Mesendoderm (in vitro differentiated cells): Measurements from ENCODE around the gene CRISPLD2.

Experiments
- DNase-seq: peaks from one replicate; pipeline ENCODE4 v3.0.0; 2013
- H2AK5ac ChIP-seq: 2 replicates; pipeline ENCODE4 v1.6.1; 2013; ENCODE audit warnings: low read length, inconsistent platforms
- H2BK120ac ChIP-seq: 2 replicates; pipeline ENCODE4 v1.6.1; 2013; ENCODE audit warnings: low read depth, mild to moderate bottlenecking, low read length, moderate library complexity, mixed read lengths
- H2BK15ac ChIP-seq: replicated peaks from 2 replicates; pipeline ENCODE4 v1.6.1; 2013; ENCODE audit warnings: low read depth, mild to moderate bottlenecking, moderate library complexity
- H2BK5ac ChIP-seq: 2 replicates; pipeline ENCODE4 v1.6.1; 2013; ENCODE audit warnings: low read length, inconsistent platforms
- H3K18ac ChIP-seq: 2 replicates; pipeline ENCODE4 v1.6.1; 2013; ENCODE audit warnings: mild to moderate bottlenecking, low read length, mixed read lengths
- H3K23ac ChIP-seq: one replicate; pipeline ENCODE4 v1.6.1; 2013; ENCODE audit warnings: low read length
- H3K27ac ChIP-seq: 2 replicates; pipeline ENCODE4 v1.5.1; 2013; ENCODE audit warnings: low read depth, mild to moderate bottlenecking, inconsistent platforms, low read length, moderate library complexity
- H3K27me3 ChIP-seq: 2 replicates; pipeline ENCODE4 v1.6.1; 2013; ENCODE audit warnings: low read length, control low read depth, mild to moderate bottlenecking, inconsistent platforms; ENCODE audit not compliant: insufficient read depth, poor library complexity
- H3K36me3 ChIP-seq: 2 replicates; pipeline ENCODE4 v1.6.1; 2013; ENCODE audit warnings: low read length, inconsistent platforms; ENCODE audit not compliant: control insufficient read depth, insufficient read depth
- H3K4ac ChIP-seq: one replicate; pipeline ENCODE4 v1.6.1; 2013; ENCODE audit warnings: low read depth, mild to moderate bottlenecking, low read length, moderate library complexity
- H3K4me1 ChIP-seq: 2 replicates; pipeline ENCODE4 v1.6.1; 2013; ENCODE audit warnings: low read depth, low read length, inconsistent platforms; ENCODE audit not compliant: control insufficient read depth
- H3K4me2 ChIP-seq: 2 replicates; pipeline ENCODE4 v1.6.1; 2013; ENCODE audit warnings: low read length
- H3K4me3 ChIP-seq: 2 replicates; pipeline ENCODE4 v1.5.1; 2013; ENCODE audit warnings: mild to moderate bottlenecking, low read length
- H3K56ac ChIP-seq: one replicate; pipeline ENCODE4 v1.6.1; 2013; ENCODE audit warnings: low read length
- H3K79me1 ChIP-seq: 2 replicates; pipeline ENCODE4 v1.6.1; 2013; ENCODE audit warnings: low read length, inconsistent platforms
- H3K79me2 ChIP-seq: 2 replicates; pipeline ENCODE4 v1.6.1; 2013; ENCODE audit warnings: mild to moderate bottlenecking, low read length; ENCODE audit not compliant: control insufficient read depth, insufficient read depth
- H3K9ac ChIP-seq: 2 replicates; pipeline ENCODE4 v1.6.1; 2013; ENCODE audit warnings: low read length, inconsistent platforms
- H4K5ac ChIP-seq: one replicate; pipeline ENCODE4 v1.6.1; 2013; ENCODE audit warnings: low read length
- H4K8ac ChIP-seq: one replicate; pipeline ENCODE4 v1.6.1; 2013; ENCODE audit warnings: low read depth, mild to moderate bottlenecking, control low read depth, low read length, moderate library complexity
- WGBS: extraction: QIAGEN DNeasy Blood & Tissue Kit; methylation state at CpG from one replicate; pipeline ENCODE4 v1.1.7; 2013; ENCODE audit warnings: low lambda C conversion rate, missing lambda C conversion rate; ENCODE audit not compliant: insufficient coverage; ENCODE audit errors: extremely low coverage; 5-methylcytosine and 5-hydroxymethylcytosine counted together

Gene CRISPLD2

GRCh38 chr16:84861671-84862070 is 41.9 kb downstream of the CRISPLD2 start:
- Histone ChIP-seq H2BK15ac (no peak overlapping the region), H3K4me2 (no peak overlapping the region), H2AK5ac (no peak overlapping the region), H3K9ac (no peak overlapping the region), H3K27ac (no peak overlapping the region), H3K36me3 (no peaks in the 10 kb centered on the region), H4K8ac (no peak overlapping the region), H3K27me3 (no peaks in the 10 kb centered on the region), H3K4me1 (no peaks in the 10 kb centered on the region), H3K79me1 (no peaks in the 10 kb centered on the region), H3K23ac (no peak overlapping the region), H4K5ac (no peak overlapping the region), H3K18ac (no peak overlapping the region), H3K56ac (no peak overlapping the region), H2BK120ac (no peak overlapping the region), H3K79me2 (no peaks in the 10 kb centered on the region), H2BK5ac (no peak overlapping the region), H3K4me3 (no peak overlapping the region), H3K4ac (no peak overlapping the region)
- WGBS, result no CpG with 5 or more reads among the region's 7 CpGs
- DNase-seq, result no peak

- H3K36me3 ChIP-seq, result no peaks in the 10 kb centered on the region
- no peak overlapping the region for H2BK120ac ChIP-seq
- H3K79me1 ChIP-seq, result no peaks in the 10 kb centered on the region
- no peaks in the 10 kb centered on the region for H3K27me3 ChIP-seq
- H3K4me2 ChIP-seq, result no peak overlapping the region
- H3K56ac ChIP-seq, result no peak overlapping the region
- H4K8ac ChIP-seq, result no peak overlapping the region
- no peak overlapping the region for H3K4ac ChIP-seq
- no peaks in the 10 kb centered on the region for H3K79me2 ChIP-seq
- no peak overlapping the region for H3K4me3 ChIP-seq
- no peak for DNase-seq
- no peak overlapping the region for H3K27ac ChIP-seq
- H3K9ac ChIP-seq, result no peak overlapping the region
- H3K4me1 ChIP-seq, result no peaks in the 10 kb centered on the region
- WGBS, result no CpG with 5 or more reads among the region's 8 CpGs
- no peak overlapping the region for H3K18ac ChIP-seq
- H2BK5ac ChIP-seq, result no peak overlapping the region
- H2AK5ac ChIP-seq, result no peak overlapping the region
- no peak overlapping the region for H3K23ac ChIP-seq
- H2BK15ac ChIP-seq, result no peak overlapping the region
- no peak overlapping the region for H4K5ac ChIP-seq
Measured at GRCh38 chr16:84862804-84863480, 43.2 kb downstream of the CRISPLD2 start.

- WGBS, result no CpG with 5 or more reads among the region's 8 CpGs
- H3K4me1 ChIP-seq, result no peaks in the 10 kb centered on the region
Measured at GRCh38 chr16:84863481-84863814, 43.7 kb downstream of the CRISPLD2 start.

GRCh38 chr16:84864326-84864955 is 44.7 kb downstream of the CRISPLD2 start:
- Histone ChIP-seq H3K4me1 (no peaks in the 10 kb centered on the region), H4K5ac (no peak overlapping the region), H2AK5ac (no peak overlapping the region), H3K18ac (no peak overlapping the region), H3K27ac (no peak overlapping the region), H2BK15ac (no peak overlapping the region), H3K4me2 (no peak overlapping the region), H3K4me3 (no peak overlapping the region), H4K8ac (no peak overlapping the region), H3K4ac (no peak overlapping the region), H3K27me3 (no peaks in the 10 kb centered on the region), H2BK5ac (no peak overlapping the region), H3K56ac (no peak overlapping the region), H3K9ac (no peak overlapping the region), H3K36me3 (no peaks in the 10 kb centered on the region), H3K79me2 (no peaks in the 10 kb centered on the region), H3K23ac (no peak overlapping the region), H3K79me1 (no peaks in the 10 kb centered on the region), H2BK120ac (no peak overlapping the region)
- no CpG with 5 or more reads among the region's 13 CpGs for WGBS
- DNase-seq, result no peak

More at GRCh38 chr16:84863481-84863814, 43.7 kb downstream of the CRISPLD2 start:
- H3K9ac ChIP-seq, result no peak overlapping the region
- H2BK120ac ChIP-seq, result no peak overlapping the region
- DNase-seq, result no peak
- no peaks in the 10 kb centered on the region for H3K79me1 ChIP-seq
- H3K4me3 ChIP-seq, result no peak overlapping the region
- no peak overlapping the region for H3K56ac ChIP-seq
- no peak overlapping the region for H4K5ac ChIP-seq
- H4K8ac ChIP-seq, result no peak overlapping the region
- no peaks in the 10 kb centered on the region for H3K27me3 ChIP-seq
- H3K27ac ChIP-seq, result no peak overlapping the region
- H2BK15ac ChIP-seq, result no peak overlapping the region
- no peak overlapping the region for H3K18ac ChIP-seq
- no peak overlapping the region for H3K4ac ChIP-seq
- no peaks in the 10 kb centered on the region for H3K36me3 ChIP-seq
- H2BK5ac ChIP-seq, result no peak overlapping the region
- no peak overlapping the region for H3K4me2 ChIP-seq
- no peaks in the 10 kb centered on the region for H3K79me2 ChIP-seq
- H2AK5ac ChIP-seq, result no peak overlapping the region
- H3K23ac ChIP-seq, result no peak overlapping the region

DNA sequence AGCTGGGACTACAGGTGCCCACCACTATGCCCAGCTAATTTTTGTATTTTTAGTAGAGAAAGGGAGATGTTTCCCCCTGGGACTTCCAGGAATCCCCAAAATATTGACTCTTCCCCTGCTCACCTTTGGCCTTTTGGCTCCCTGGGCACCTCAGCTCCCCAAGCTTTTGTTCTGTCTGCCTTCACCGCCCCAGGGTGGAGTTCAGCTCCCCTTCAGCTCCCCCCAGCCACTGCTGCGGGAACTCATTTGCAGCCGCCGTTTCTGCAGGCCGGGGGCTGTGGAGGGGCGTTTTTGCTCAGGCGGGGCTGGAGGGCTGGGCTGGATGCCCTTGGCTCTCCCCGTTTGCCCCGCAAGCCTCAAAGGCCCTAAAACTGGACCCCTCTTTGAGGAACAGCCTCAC is 47.9 kb downstream of the CRISPLD2 start:
- WGBS, result no CpG with 5 or more reads among the region's 9 CpGs
- Histone ChIP-seq H3K4me2 (no peak overlapping the region), H3K9ac (no peak overlapping the region), H3K56ac (no peak overlapping the region), H3K23ac (no peak overlapping the region), H3K36me3 (no peaks in the 10 kb centered on the region), H3K4me3 (no peak overlapping the region), H3K4me1 (no peaks in the 10 kb centered on the region), H3K79me1 (no peaks in the 10 kb centered on the region), H4K5ac (no peak overlapping the region), H3K18ac (no peak overlapping the region), H3K27me3 (no peaks in the 10 kb centered on the region), H3K79me2 (no peaks in the 10 kb centered on the region), H2BK5ac (no peak overlapping the region), H3K4ac (no peak overlapping the region), H4K8ac (no peak overlapping the region), H2BK120ac (no peak overlapping the region), H2AK5ac (no peak overlapping the region), H2BK15ac (no peak overlapping the region), H3K27ac (no peak overlapping the region)
- DNase-seq, result no peak

- no peak overlapping the region for H2BK120ac ChIP-seq
- no peak overlapping the region for H4K5ac ChIP-seq
- no peak overlapping the region for H3K4ac ChIP-seq
- H3K18ac ChIP-seq, result no peak overlapping the region
- H3K23ac ChIP-seq, result no peak overlapping the region
- DNase-seq, result no peak
- H3K27me3 ChIP-seq, result no peaks in the 10 kb centered on the region
- no CpG with 5 or more reads among the region's 9 CpGs for WGBS
- no peaks in the 10 kb centered on the region for H3K4me1 ChIP-seq
- no peak overlapping the region for H3K56ac ChIP-seq
- no peaks in the 10 kb centered on the region for H3K79me1 ChIP-seq
- no peak overlapping the region for H2AK5ac ChIP-seq
- no peak overlapping the region for H2BK5ac ChIP-seq
- H2BK15ac ChIP-seq, result no peak overlapping the region
- no peak overlapping the region for H4K8ac ChIP-seq
- H3K4me3 ChIP-seq, result no peak overlapping the region
- H3K79me2 ChIP-seq, result no peaks in the 10 kb centered on the region
- H3K36me3 ChIP-seq, result no peaks in the 10 kb centered on the region
- no peak overlapping the region for H3K27ac ChIP-seq
- no peak overlapping the region for H3K4me2 ChIP-seq
- H3K9ac ChIP-seq, result no peak overlapping the region
Measured at GRCh38 chr16:84868328-84868727, 48.5 kb downstream of the CRISPLD2 start.
